Transverse colon (tissue), 4 donors: ENCODE measurements around the gene REST.

Source experiments
- EP300 ChIP-seq: sonication (generic); formaldehyde crosslinking; IDR thresholded peaks from one replicate; pipeline ENCODE4 v1.6.1; 2017; ENCODE audit warnings: antibody characterized with exemption, low read depth
- POLR2A ChIP-seq: fragments of 450-650 bp; IDR thresholded peaks from one replicate; pipeline ENCODE4 v1.6.1; 2016; ENCODE audit warnings: antibody characterized with exemption, mild to moderate bottlenecking, moderate library complexity
- POLR2AphosphoS5 ChIP-seq, 3 donors: sonication (generic); formaldehyde crosslinking; IDR thresholded peaks; one replicate each; pipeline ENCODE4 v1.6.1; 2016; ENCODE audit warnings: antibody characterized with exemption in 3 of 3
- TF ChIP-seq, protein P1 (sequence below), 5 experiments: fragments of 200-600 bp in 3 of 5; fragments of 450-650 bp in 2 of 5; sonication (generic) in 3 of 5; IDR thresholded peaks; 1 replicate in 2 of 5; 2 replicates in 3 of 5; pipeline ENCODE4 v1.5.1; 2016 to 2017; ENCODE audit warnings: antibody characterized with exemption in 5 of 5, inconsistent platforms in 3 of 5, mild to moderate bottlenecking in 2 of 5, moderate library complexity in 1 of 5

DNA sequence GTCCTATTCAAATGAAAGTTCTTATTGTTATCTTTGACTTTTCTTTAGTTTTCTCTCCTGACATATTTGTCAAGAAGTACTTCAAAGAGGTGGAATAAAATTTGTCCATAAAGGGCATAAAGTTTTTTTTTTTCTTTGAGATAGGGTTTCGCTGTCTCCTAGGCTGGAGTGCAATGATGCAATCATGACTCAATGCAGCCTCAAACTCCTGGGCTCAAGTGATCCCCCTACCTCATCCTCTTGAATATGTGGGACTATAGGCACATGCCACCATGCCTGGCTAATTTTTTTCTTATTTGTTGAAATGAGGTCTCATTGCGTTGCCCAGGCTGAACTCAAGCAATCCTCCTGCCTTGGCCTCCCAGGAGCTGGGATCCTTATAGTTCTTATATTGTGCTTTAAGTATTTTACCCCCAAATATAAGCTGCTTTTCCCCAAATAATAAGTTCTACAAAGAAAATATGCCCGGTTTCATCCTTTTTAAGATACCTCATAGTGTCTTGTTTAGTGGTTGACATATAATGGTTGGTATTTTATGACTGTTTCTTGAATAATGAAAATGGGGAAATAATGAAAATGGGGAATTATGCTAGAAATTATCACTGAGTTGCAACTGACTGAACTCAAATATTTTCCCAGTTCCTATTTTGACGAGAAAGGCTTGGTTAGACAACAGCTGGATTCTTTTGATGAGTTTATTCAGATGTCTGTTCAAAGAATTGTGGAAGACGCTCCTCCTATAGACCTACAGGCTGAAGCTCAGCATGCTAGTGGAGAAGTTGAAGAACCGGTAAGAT is 82.6 kb downstream of the REST start:
- TF ChIP-seq, protein P1, sequence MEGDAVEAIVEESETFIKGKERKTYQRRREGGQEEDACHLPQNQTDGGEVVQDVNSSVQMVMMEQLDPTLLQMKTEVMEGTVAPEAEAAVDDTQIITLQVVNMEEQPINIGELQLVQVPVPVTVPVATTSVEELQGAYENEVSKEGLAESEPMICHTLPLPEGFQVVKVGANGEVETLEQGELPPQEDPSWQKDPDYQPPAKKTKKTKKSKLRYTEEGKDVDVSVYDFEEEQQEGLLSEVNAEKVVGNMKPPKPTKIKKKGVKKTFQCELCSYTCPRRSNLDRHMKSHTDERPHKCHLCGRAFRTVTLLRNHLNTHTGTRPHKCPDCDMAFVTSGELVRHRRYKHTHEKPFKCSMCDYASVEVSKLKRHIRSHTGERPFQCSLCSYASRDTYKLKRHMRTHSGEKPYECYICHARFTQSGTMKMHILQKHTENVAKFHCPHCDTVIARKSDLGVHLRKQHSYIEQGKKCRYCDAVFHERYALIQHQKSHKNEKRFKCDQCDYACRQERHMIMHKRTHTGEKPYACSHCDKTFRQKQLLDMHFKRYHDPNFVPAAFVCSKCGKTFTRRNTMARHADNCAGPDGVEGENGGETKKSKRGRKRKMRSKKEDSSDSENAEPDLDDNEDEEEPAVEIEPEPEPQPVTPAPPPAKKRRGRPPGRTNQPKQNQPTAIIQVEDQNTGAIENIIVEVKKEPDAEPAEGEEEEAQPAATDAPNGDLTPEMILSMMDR (IDR thresholded peaks at IDR 0.05) = no peak
- TF ChIP-seq POLR2AphosphoS5 (IDR thresholded peaks at IDR 0.05) (no peak), POLR2A (no peak), EP300 (no peak)
